ENCODE data around the gene ARPC4. TPM values are rescaled to one million over a fixed set of nuclear protein-coding genes. Genes with fewer than 3 reads are reported as not detected.
"Not testable (repeated sequence)": the region's sequence is repeated elsewhere in the genome, so short reads cannot be mapped to it uniquely, and the experiment has no call there.

ARPC4 gene
- total RNA-seq, 1 donor from 2014 or later: 317 TPM

DNA sequence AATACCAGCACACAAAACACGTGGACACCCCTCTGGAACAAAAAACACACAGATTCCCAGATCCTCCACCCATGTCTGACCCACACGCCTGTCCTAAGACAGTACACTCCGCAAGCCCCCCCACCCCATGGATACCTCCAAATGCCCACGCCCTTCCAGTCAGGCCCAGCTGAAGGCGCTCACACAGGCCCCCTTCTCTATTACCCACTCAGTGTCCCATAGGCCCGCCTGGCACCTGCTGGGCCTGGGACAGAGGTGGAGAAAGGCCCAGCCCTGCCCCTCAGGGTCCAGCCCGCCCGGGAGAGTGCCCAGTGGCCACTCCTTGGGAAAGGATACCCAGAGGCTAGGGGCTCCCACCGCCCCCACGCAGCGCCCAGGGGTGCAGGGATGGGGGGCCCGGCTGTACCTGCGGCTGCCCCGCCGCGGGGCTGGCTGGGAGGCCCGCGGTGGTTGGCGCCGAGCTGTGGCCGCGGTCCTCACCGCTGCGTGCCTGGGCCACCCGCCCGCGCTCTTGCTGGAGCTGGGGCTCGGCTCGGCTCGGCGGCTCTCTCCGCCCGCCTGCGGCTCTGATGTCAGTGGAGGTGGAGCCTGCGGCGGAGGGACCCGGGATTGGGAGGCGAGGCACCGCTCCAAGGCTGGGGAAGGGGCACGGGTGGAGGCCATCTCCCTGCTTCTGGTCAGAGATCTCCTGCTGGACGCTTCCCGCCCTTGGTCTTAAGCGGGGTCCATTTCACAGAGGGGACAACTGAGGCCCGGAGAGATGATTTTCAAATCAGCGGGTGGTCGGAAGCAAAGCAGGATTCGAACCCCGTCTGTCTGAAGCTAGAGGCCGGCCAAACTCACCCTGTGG is 23.2 kb upstream of the ARPC4 start, which contains the start of gene CAMK1:
Gene CAMK1 (minus strand): TSS at position 522 of the 850 bp plus-strand sequence. CDS start 2,198 bp downstream, outside the sequence.
- DNase-seq (ENCODE audit: low read depth in 2 of 2): peak in 1 of 2 donors; percentile 68

DNA sequence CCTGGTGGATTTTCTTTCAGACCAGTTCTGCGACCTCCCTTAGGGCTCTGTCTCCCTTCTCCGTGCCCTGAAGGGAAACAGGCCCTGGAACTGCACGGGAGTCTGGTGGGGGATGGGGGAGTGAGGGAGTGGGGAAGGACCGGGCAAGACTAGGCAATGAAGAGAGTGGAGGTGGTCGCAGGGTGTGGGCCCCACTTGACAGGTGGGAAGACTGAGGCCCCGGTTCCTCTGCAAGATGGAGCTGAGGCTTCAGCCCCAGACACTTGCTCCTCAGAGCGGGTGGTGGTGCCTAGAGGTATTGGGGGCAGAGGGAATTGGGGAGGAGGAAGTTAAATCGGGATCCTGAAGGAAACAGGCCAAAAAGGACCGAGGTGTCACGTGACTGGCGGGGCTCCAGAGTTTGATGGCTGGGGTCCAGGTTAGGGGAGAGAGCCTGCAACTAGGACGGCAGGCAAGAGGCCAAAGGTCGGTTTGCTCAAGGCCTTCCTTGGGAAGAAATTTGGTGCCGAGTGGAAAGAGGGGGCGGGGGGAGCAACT is 22.5 kb upstream of the ARPC4 start:
- DNase-seq (ENCODE audit: low read depth in 2 of 2): no peak

DNA sequence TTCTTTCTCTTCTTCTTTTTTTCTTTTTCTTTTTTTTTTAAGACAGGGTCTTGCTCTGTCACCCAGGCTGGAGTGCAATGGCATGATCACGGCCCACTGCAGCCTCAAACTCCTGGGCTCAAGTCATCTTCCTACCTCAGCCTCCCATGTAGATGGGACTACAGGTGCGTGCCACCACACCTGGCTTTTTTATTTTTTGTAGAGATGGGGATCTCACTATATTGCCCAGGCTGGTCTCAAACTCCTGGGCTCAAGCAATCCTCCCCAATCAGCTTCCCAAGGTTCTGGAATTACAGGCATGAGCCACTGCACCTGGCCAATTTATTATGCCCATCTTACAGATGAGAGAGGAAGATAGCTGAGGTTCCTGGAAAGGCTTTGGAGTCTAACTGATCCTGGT is 21.9 kb upstream of the ARPC4 start:
- not testable (repeated sequence) for DNase-seq (ENCODE audit: low read depth in 2 of 2)

DNA sequence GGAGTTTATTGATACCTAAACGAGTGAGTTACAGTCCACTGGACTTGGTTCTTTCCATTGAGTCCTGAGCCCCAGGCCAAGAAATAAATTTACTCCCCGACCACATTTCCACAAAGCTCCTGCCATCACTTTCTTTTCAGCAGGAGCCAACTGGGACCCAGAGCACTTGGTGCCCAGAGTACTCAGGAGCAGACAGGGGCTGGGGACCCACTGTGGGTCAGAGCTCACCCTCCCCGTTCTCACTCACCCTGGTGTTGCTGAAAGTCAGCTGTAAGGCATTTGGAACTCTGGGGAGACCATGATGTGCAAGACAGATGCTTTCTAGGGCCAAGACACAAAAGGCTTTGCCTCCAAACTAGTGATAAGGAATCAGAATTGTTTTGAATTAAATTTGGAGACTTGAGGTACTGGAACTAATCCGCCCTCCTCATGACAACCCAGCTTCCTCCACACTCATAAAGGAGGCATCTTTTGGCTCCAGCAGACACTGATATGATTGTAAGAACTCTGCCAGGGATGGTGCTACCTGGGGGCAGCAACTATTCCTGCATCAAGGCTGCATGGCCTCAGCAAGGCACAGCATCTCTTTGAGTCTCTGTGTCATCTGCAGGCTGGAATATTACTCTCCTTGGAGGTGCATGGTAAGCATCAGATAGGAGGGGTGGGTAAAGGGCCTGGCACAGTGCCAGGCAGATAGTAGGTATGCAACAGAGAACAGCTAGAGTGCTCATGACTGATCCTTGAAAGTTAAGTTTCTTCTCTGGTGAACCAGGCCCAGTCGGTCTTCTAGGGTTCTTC is 15.8 kb upstream of the ARPC4 start:
- no peak for DNase-seq (ENCODE audit: low read depth in 2 of 2)

DNA sequence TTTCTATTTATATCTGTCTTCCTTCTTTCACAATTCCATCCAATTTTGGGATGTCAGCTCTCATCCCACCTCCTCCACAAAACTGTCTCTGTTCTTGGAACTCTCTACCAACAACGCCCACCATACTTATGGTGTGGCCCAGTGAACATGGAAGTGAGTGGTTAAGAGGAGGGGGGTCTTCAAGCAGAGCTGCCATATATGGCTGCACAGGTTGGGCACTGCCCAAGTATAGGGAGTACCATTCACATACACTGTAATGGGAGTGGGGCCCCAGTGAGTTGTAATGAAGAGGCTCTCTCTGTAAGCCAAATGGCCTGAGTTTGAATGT is 15.2 kb upstream of the ARPC4 start:
- no peak for DNase-seq (ENCODE audit: low read depth in 2 of 2)

DNA sequence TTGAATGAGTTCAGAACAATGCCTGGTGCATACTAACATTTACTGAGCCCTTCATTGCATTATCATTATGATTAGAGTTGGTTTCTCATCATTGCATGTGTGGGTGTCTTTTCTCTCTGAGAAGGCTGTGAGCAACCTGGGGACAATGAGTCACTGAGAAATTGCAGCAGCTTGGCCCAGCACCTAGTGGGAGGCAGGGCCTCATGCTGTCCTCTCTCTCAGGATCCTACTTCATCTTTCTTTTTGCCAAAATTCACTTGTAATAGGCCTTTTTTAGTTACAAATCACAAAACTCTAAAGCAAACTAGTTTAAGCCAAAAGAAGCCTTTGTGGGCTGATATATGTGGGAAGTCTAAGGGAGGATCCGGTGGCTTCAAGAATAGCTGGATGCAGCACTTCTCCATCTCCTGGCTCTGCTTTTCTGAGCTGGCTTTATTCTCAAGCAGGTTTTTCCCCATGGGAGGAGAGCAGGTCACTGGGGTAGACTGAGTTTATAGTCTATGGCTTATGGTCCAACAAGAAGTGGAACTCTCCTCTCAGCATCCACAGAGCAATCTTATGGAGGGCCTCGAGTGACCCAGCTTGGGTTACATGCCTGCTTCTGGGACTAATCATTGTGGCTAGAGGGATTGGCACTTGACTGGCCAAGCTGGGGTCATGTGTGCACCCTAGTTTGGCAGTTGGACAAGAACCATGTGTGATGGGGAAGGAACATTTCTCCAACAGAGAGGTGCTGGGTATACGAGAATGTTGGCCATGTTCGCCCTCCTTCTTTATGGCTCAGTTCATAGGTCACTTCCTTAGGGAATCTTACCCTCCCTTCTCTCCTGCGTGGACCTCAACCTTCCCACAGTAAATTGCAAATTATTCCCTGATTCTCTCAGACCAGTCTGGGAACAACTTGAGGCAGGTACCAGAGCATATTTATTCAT is 14.5 kb upstream of the ARPC4 start:
- no peak for DNase-seq (ENCODE audit: low read depth in 2 of 2)

DNA sequence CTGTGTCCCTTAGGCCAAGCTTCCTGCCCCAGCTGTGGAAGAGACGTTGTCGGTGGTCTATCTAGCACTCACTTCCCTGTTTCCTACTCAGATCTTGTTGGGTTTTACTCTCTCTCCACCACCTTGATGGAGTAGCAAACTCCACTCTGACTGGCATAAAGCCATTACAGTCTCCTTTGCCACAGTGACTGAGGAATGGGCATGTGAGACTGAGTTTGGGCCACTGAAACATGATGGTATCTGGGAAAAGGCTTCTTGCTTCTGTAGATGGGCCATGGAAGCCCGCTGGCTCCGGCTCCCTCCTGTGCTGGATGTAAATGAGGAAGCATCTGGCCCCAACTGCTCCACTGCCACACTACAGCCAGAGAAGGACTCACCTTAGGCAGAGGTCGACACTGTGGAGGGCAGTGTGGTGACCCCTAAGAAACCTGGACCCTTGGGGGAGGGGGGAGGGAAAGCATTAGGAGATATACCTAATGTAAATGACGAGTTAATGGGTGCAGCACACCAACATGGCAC is 13.7 kb upstream of the ARPC4 start:
- no peak for DNase-seq (ENCODE audit: low read depth in 2 of 2)

DNA sequence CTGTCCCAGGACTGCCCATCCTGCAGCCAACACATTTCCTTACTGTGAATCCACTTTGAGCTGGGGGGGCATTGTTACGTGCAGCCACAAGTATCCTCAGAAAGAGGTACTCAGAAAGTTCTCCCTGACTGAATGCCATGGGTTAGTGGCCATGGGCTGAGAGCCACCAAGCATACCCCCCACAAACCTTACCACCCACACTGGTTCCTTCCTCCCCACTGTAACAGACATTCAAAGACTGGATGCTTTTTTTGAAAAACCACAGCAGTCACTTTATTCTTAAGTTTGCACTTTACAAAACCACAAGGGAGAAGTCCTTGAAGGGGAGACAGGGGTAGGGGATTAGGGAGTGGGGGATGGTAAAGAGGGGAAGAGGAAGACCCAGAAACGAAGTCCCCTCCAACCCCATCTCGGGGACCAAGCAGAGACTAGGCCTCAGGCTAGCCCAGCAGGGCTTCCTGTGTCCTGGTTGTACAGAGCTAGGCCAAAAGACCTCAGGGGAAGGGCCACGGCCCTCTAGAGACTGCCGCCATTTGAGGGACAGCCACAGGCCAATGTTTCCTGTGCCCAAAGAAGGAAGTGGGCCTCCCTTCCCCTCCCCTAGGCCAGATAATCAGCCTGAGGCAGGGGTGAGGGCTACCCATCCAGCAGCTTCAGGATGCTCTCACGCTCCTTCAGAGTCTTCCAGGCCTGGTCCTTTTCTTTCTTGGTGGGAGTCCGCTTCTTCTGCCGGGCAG is 13.0 kb upstream of the ARPC4 start:
- no peak for DNase-seq (ENCODE audit: low read depth in 2 of 2)

DNA sequence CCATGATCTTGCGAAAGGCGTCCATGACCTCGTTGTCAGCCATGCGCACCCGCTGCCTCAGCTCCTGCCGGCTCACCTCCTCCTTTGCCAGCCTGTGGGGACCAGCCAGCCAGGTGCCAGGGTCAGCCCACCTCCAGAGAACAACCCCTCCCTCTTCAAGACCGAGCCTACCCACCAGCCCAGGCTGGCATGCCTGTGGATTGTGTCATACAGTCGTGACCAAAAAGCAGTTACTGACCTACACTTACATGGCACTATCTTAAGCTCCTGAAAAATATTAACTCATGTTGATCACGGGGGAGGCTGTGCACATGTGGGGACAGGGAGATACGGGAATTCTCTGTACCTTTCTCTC is 12.4 kb upstream of the ARPC4 start:
- no peak for DNase-seq (ENCODE audit: low read depth in 2 of 2)

DNA sequence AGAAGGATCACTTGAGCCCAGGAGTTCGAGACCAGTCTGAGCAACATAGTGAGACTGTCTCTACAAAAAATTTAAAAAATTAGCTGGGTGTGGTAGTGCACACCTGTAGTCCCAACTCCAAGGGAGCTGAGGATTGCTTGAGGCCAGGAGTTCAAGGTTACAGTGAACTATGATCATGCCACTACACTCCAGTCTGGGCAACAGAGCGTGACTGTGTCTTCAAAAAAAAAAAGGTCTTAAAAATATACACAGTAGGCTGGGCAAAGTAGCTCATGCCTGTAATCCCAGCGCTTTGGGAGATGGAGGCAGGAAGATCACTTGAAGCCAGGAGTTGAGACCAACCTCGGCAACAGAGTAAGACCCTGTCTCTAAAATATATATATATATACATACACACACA is 12.0 kb upstream of the ARPC4 start:
- no peak for DNase-seq (ENCODE audit: low read depth in 2 of 2)

DNA sequence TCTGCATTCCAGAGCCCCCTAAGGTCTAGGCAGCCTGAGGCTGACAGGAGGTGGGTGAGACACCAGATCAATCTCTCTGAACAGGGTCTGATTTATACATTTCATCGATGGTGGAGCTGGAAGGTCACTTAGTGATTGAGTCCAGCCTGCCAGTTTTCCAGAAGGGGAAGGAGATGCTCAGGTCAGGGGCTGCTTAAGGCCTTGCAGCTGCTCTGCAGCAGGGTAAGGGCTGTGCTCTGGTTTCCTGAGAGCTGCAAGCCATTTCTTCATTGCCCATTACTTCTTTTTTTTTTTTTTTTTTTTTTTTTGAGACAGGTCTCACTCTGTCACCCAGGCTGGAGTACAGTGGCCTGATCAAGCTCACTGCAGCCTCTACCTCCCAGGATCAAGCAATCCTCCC is 11.3 kb upstream of the ARPC4 start:
- no peak for DNase-seq (ENCODE audit: low read depth in 2 of 2)

DNA sequence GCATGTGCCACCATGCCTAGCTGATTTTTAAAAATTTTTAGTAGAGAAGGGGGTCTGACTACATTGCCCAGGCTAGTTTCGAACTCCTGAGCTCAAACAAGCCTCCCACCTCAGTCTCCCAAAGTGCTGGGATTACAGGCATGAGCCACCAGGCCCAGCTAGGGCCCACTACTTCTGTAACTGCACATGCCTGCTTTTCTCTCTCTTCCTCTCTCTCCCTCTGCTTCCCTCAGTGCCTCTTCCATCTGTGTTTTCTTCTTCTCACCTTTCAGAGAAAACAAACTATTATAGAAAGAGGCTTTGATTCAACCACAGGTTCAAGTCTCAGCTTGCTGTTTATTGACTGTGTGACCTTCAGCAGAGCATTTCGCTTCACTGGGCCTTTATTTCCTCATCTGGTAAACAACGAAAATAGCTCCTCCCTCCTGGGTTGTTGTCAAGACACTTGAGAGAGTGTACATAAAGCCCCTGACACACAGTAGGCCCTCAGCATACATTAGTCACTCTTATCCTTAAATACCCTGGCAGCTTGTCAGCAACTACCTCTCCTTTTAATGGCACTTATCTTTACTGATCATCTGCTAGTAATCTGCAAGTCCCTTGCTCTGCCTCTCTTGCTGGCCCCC is 10.8 kb upstream of the ARPC4 start:
- no peak for DNase-seq (ENCODE audit: low read depth in 2 of 2)

DNA sequence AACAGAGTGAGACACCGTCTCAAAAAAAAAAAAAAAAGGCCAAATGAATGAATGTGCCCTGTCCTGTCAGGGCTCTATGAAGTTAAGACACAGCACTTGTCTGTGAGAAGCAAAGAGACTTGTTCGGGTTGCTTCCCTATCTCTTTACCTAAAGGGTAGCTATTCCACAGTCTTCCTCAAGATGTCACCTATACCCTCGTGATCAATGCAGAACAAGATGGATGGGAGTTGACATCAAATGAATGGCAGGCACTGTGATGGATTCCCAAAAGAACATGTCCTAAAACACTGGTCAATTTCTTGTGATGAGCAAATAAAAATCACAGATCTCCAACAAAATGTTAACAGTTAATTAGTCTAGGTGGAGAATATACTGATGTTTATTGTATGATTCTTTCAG is 10.1 kb upstream of the ARPC4 start:
- DNase-seq (ENCODE audit: low read depth in 2 of 2): peak in 1 of 2 donors; percentile 12

DNA sequence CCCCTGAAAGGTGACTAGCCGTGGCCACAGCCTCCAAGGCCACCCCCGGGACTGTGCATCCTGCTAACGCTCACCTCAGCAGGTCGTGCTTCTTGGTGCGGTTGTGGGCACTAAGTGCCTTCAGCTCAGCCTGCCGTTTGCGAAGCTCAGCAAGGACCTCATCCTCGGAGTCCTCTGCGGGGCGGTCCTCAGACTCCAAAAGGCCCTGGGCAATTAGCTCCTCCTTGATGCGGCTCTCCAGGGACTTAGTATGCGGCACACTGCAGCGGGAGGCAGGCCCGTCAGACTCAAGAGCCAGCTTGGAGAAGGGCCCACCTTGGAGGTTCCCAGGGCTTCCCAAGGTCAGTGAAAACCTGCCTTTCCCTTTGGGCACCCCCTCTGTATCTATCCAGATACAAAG is 8.9 kb upstream of the ARPC4 start:
- DNase-seq (ENCODE audit: low read depth in 2 of 2): no peak

DNA sequence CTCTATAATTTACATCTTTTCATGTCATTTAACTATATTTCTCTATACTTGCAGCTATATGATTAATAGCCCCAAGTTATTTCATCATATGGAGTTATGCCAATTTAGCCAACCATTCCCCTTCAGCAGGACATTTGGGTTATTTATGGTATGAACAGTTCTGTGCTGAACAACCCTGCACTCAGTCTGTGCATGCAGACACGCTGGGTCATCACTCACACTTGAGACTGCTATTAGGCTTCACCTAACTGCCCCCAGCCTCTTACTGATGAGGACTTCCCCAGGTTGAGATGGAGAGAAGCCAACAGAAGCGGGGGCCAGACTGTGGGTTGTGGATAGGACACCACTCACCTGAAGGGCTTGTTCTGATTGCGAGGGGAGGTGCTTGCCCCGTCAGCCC is 7.9 kb upstream of the ARPC4 start:
- DNase-seq (ENCODE audit: low read depth in 2 of 2): no peak

DNA sequence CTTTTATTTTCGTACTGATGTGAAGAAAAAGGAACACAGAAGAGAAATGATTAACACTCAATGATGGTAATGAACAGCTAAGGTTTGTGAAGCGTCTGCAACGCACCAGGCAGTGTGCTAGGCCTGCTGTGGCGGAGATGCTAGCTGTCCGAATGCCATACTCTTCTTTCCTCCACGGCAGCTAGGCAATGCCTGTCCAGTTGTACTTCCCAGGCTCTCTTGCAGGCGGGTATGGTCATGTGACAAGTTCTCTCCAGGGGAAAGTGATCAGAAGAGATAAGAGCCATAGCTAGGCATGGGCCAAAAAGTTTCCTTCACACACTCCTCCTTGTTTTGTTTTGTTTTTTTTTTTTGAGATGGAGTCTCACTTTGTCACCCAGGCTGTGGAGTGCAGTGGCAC is 7.3 kb upstream of the ARPC4 start:
- DNase-seq (ENCODE audit: low read depth in 2 of 2): no peak

DNA sequence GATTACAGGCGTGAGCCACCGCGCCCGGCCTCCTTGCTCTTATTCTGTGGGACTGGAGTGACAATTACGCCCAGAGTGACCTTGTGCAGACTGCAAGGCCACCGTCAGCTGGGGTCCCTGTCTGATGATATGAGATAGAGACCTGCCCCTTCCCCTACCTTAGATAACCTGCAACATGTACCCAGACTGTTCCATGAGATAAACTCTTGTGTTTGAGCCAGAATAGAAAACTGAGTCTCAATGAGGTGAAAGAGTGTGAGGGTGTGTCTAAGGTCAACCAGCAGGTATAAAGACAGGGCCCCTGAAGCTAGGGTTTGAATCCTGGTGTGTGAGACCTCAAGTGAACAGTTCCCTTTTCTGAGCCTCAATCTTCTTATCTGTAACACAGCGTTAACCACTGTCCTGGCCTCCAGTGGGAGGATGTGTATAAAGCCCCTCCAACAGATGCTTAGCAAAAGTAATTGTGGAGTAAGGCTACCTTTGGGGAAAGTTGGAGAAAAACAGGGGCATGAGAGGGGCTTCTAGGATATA is 6.6 kb upstream of the ARPC4 start:
- DNase-seq (ENCODE audit: low read depth in 2 of 2): no peak

DNA sequence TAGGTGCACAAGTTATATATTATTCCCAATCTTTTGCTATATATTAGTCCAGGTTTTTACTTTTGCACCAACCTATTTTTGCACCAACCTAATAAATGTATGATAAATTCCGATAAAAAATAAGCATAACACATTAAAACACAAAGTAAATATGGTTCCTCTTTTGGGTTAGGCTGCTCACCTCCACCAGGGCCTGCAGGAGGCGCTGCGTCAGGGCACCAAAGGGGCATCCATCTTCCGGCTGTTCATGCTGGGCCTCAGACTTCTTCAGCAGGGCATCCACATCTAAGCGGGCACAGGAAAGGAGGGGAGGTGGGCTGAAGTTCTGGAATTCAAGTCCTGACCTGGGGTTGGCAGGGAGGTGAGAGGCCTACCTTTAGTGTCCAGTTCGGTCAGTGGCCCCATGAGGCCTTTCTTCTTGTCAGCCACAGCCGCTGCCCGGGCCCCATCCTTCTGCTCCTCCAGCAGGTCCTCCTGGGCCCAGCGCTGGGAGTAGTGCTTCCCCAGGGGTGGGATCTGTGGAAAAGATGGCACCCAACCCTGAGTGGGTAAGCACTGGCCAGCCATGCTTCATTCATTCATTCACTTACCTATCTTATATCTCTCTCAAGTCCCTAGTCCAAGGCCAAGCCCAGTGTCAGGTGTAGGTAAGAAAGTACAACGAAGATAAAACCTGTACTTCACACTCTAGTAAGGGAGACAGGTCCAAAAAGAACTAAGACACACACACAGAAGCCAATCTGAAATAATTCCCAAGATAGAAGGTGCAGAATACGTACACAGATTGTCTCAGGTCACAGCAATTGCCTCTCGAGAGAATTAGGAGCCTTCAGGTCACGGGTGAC is 5.8 kb upstream of the ARPC4 start:
- no peak for DNase-seq (ENCODE audit: low read depth in 2 of 2)

DNA sequence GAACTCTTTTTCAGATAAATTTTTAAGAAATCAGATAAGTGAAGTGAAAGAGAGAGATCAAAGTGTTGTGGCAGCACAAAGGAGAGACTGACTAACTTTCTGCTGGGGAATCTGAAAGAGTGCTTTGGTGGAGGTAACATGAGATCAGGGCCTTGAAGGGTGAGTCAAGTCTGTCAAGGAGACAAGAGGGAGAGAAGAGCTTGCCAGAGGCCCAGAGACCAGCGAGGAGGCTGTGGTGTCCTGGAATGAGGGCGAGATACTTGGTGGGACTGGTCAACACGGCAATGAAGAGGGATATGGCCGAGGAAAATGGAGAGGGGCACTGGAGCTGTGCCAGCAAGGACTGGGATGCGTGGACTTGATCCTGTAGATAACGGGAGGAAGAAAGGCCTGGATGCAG is 5.2 kb upstream of the ARPC4 start:
- DNase-seq (ENCODE audit: low read depth in 2 of 2): no peak

Measured in dermis microvascular lymphatic vessel endothelial cell (primary cell).